Measurements from ENCODE around the gene KCNK13. TPM values are rescaled to one million over a fixed set of nuclear protein-coding genes. Genes with fewer than 3 reads are reported as not detected.

The KCNK13 gene
- total and polyA plus RNA-seq, 2 experiments from 2014 or later = 0.21 to 1.0 TPM

GRCh38 chr14:90179357-90179756 is 117.6 kb downstream of the KCNK13 start:
- Histone ChIP-seq H2AFZ (no peak overlapping the region), H3K27me3 (ENCODE audit: insufficient read depth) (no peaks in the 10 kb centered on the region; the same call in 1 of the 2 replicates), H3F3A (replicated peaks; ENCODE audit: low read depth) (no peaks in the 10 kb centered on the region), H3K27ac (ENCODE audit: low read depth) (no peak overlapping the region), H3K4me1 (ENCODE audit: insufficient read depth) (no peaks in the 10 kb centered on the region), H3K36me3 (ENCODE audit: insufficient read depth) (no peaks in the 10 kb centered on the region), H3K4me2 (no peak overlapping the region), H3K9me2 (ENCODE audit: insufficient read depth) (0 out of 2 replicates have a peak, but pooled peaks cover 6% of the 10 kb centered on the region), H4K20me1 (replicated peaks; ENCODE audit: insufficient read depth) (no peaks in the 10 kb centered on the region), H3K79me2 (replicated peaks; ENCODE audit: insufficient read depth) (no peaks in the 10 kb centered on the region), H3K4me3 (no peak overlapping the region)
- H3K27ac Mint-ChIP-seq = no peak overlapping the region
- no peak overlapping the region for H3K4me3 Mint-ChIP-seq
- no peaks in the 10 kb centered on the region for H3K9me3 Mint-ChIP-seq
- ATAC-seq (no peak), DNase-seq (ENCODE audit: low spot score) (no peak)
- peaks cover 2% of the 10 kb centered on the region for H3K27me3 Mint-ChIP-seq (ENCODE audit: insufficient read depth, low read depth, poor library complexity)
- TF ChIP-seq CTCF (conservative IDR thresholded peaks at IDR 0.05; ENCODE audit: low read depth in 2 of 2) (no peak), CREB1 (CRISPR knock-in tag; IDR thresholded peaks at IDR 0.05; ENCODE audit: low read depth) (no peak), NANOG (IDR thresholded peaks at IDR 0.05; ENCODE audit: borderline replicate concordance) (no peak), ZNF114 (CRISPR knock-in tag; IDR thresholded peaks at IDR 0.05) (no peak), REST (IDR thresholded peaks at IDR 0.05; ENCODE audit: unreplicated experiment) (no peak)
- H3K36me3 Mint-ChIP-seq (ENCODE audit: low read depth) = no peaks in the 10 kb centered on the region
- H3K4me1 Mint-ChIP-seq = no peaks in the 10 kb centered on the region

GRCh38 chr14:90179809-90180779 is 118.3 kb downstream of the KCNK13 start:
- Mint-ChIP-seq H3K27ac (no peak overlapping the region), H3K36me3 (ENCODE audit: low read depth) (no peaks in the 10 kb centered on the region), H3K4me3 (no peak overlapping the region), H3K4me1 (no peaks in the 10 kb centered on the region), H3K9me3 (no peaks in the 10 kb centered on the region), H3K27me3 (ENCODE audit: insufficient read depth, low read depth, poor library complexity) (peaks cover 2% of the 10 kb centered on the region)
- no peak overlapping the region for H3K27ac ChIP-seq (ENCODE audit: low read depth)
- no peak overlapping the region for H3K4me3 ChIP-seq
- H3K4me1 ChIP-seq (ENCODE audit: insufficient read depth) = no peaks in the 10 kb centered on the region
- DNase-seq (ENCODE audit: low spot score) (no peak), ATAC-seq (no peak)
- H3K79me2 ChIP-seq (replicated peaks; ENCODE audit: insufficient read depth) = no peaks in the 10 kb centered on the region
- H4K20me1 ChIP-seq (replicated peaks; ENCODE audit: insufficient read depth) = no peaks in the 10 kb centered on the region
- H3F3A ChIP-seq (replicated peaks; ENCODE audit: low read depth) = no peaks in the 10 kb centered on the region
- no peaks in the 10 kb centered on the region for H3K36me3 ChIP-seq (ENCODE audit: insufficient read depth)
- 0 out of 2 replicates have a peak, but pooled peaks cover 6% of the 10 kb centered on the region for H3K9me2 ChIP-seq (ENCODE audit: insufficient read depth)
- H3K4me2 ChIP-seq = no peak overlapping the region
- no peak overlapping the region for H2AFZ ChIP-seq
- H3K27me3 ChIP-seq (ENCODE audit: insufficient read depth) = no peaks in the 10 kb centered on the region; the same call in 1 of the 2 replicates
- TF ChIP-seq ZNF331 (CRISPR knock-in tag; IDR thresholded peaks at IDR 0.05; ENCODE audit: low read depth) = no peak
- no peak for TF ChIP-seq EZH2 (IDR thresholded peaks at IDR 0.05; ENCODE audit: low read depth, unreplicated experiment)
- TF ChIP-seq REST (IDR thresholded peaks at IDR 0.05; ENCODE audit: unreplicated experiment) = no peak

Measured in GM23338 (cell line).